Stimulated activated memory B cell treated with anti-CD40 and anti-IgM and Interleukin-4, amounts not matched to agents 10 μg/mL and 1 μg/mL and 100 μg/mL, for 72 hours (primary cell): ENCODE results near the gene RBM47.
"Not testable (repeated sequence)": the region's sequence is repeated elsewhere in the genome, so short reads cannot be mapped to it uniquely, and the experiment has no call there.

Experiments used
- ATAC-seq: fragments of 150-1000 bp; cut with Tn5 transposase; 2 replicates; pipeline ENCODE4 v1.10.0; 2021
- H3K27ac Mint-ChIP-seq: one replicate; pipeline ENCODE4 v1.8.0; 2022; ENCODE audit warnings: mild to moderate bottlenecking, mixed read lengths
- H3K27me3 Mint-ChIP-seq: one replicate; pipeline ENCODE4 v1.8.0; 2022; ENCODE audit warnings: mixed read lengths
- H3K36me3 Mint-ChIP-seq: one replicate; pipeline ENCODE4 v1.8.0; 2022; ENCODE audit warnings: mixed read lengths
- H3K4me1 Mint-ChIP-seq: one replicate; pipeline ENCODE4 v1.8.0; 2022; ENCODE audit warnings: mixed read lengths
- H3K4me3 Mint-ChIP-seq: one replicate; pipeline ENCODE4 v1.8.0; 2022; ENCODE audit warnings: mild to moderate bottlenecking, moderate library complexity, mixed read lengths
- H3K9me3 Mint-ChIP-seq: one replicate; pipeline ENCODE4 v1.8.0; 2022; ENCODE audit warnings: mixed read lengths

The RBM47 gene

GRCh38 chr4:40550196-40550595, 79.5 kb downstream of the RBM47 start:
- no peak for ATAC-seq
- Mint-ChIP-seq H3K9me3 (no peaks in the 10 kb centered on the region), H3K36me3 (peaks cover 13% of the 10 kb centered on the region), H3K27me3 (no peaks in the 10 kb centered on the region), H3K4me1 (peaks cover 42% of the 10 kb centered on the region), H3K27ac (peak overlapping the region; percentile 97), H3K4me3 (no peak overlapping the region)

- Mint-ChIP-seq H3K27ac (peak overlapping the region; percentile 5), H3K4me3 (no peak overlapping the region), H3K9me3 (no peaks in the 10 kb centered on the region), H3K36me3 (peaks cover 13% of the 10 kb centered on the region), H3K27me3 (no peaks in the 10 kb centered on the region), H3K4me1 (peaks cover 27% of the 10 kb centered on the region)
- no peak for ATAC-seq
Observed at GRCh38 chr4:40548256-40548655, 81.4 kb downstream of the RBM47 start.

- peaks cover 13% of the 10 kb centered on the region for H3K36me3 Mint-ChIP-seq
- peak overlapping the region; percentile 5 for H3K27ac Mint-ChIP-seq
- no peaks in the 10 kb centered on the region for H3K27me3 Mint-ChIP-seq
- no peak for ATAC-seq
- H3K9me3 Mint-ChIP-seq: no peaks in the 10 kb centered on the region
- peaks cover 25% of the 10 kb centered on the region for H3K4me1 Mint-ChIP-seq
- H3K4me3 Mint-ChIP-seq: no peak overlapping the region
Observed at GRCh38 chr4:40547789-40548132, 81.9 kb downstream of the RBM47 start.

- Mint-ChIP-seq H3K4me3 (no peak overlapping the region), H3K4me1 (peaks cover 20% of the 10 kb centered on the region), H3K9me3 (no peaks in the 10 kb centered on the region), H3K27ac (peak overlapping the region; percentile 5), H3K36me3 (peaks cover 13% of the 10 kb centered on the region), H3K27me3 (no peaks in the 10 kb centered on the region)
- no peak for ATAC-seq
Observed at GRCh38 chr4:40546969-40547788, 82.5 kb downstream of the RBM47 start.

- Mint-ChIP-seq H3K27ac (no peak overlapping the region), H3K4me1 (peaks cover 18% of the 10 kb centered on the region), H3K9me3 (no peaks in the 10 kb centered on the region), H3K36me3 (peaks cover 13% of the 10 kb centered on the region), H3K4me3 (no peak overlapping the region), H3K27me3 (no peaks in the 10 kb centered on the region)
- ATAC-seq: no peak
Observed at GRCh38 chr4:40546506-40546905, 83.2 kb downstream of the RBM47 start.

GRCh38 chr4:40545487-40545886, 84.2 kb downstream of the RBM47 start:
- not testable (repeated sequence) for H3K9me3 Mint-ChIP-seq, H3K4me1 Mint-ChIP-seq, H3K27me3 Mint-ChIP-seq, H3K27ac Mint-ChIP-seq, H3K4me3 Mint-ChIP-seq, ATAC-seq
- peaks cover 13% of the 10 kb centered on the region for H3K36me3 Mint-ChIP-seq

GRCh38 chr4:40544221-40544620, 85.4 kb downstream of the RBM47 start:
- Mint-ChIP-seq H3K36me3 (peaks cover 13% of the 10 kb centered on the region), H3K9me3 (no peaks in the 10 kb centered on the region), H3K27me3 (no peaks in the 10 kb centered on the region), H3K4me1 (no peaks in the 10 kb centered on the region), H3K27ac (no peak overlapping the region), H3K4me3 (no peak overlapping the region)
- no peak for ATAC-seq

GRCh38 chr4:40540800-40541199, 88.9 kb downstream of the RBM47 start:
- Mint-ChIP-seq H3K9me3 (no peaks in the 10 kb centered on the region), H3K27me3 (no peaks in the 10 kb centered on the region), H3K27ac (no peak overlapping the region), H3K36me3 (peaks cover 9% of the 10 kb centered on the region), H3K4me3 (no peak overlapping the region), H3K4me1 (peaks cover 22% of the 10 kb centered on the region)
- ATAC-seq: no peak

GRCh38 chr4:40536032-40536431, 93.6 kb downstream of the RBM47 start:
- peak; percentile 96 for ATAC-seq
- Mint-ChIP-seq H3K9me3 (no peaks in the 10 kb centered on the region), H3K4me3 (peak overlapping the region; percentile 61), H3K27ac (peak overlapping the region; percentile 97), H3K36me3 (peaks cover 9% of the 10 kb centered on the region), H3K4me1 (peaks cover 42% of the 10 kb centered on the region), H3K27me3 (no peaks in the 10 kb centered on the region)

GRCh38 chr4:40531636-40532023, 98.0 kb downstream of the RBM47 start:
- Mint-ChIP-seq H3K36me3 (no peaks in the 10 kb centered on the region), H3K27ac (peak overlapping the region; percentile 1), H3K9me3 (no peaks in the 10 kb centered on the region), H3K4me1 (peaks cover 31% of the 10 kb centered on the region), H3K4me3 (no peak overlapping the region), H3K27me3 (no peaks in the 10 kb centered on the region)
- no peak for ATAC-seq

GRCh38 chr4:40530961-40531635, 98.6 kb downstream of the RBM47 start:
- H3K9me3 Mint-ChIP-seq: no peaks in the 10 kb centered on the region
- H3K27me3 Mint-ChIP-seq: no peaks in the 10 kb centered on the region
- no peak overlapping the region for H3K4me3 Mint-ChIP-seq
- peaks cover 26% of the 10 kb centered on the region for H3K4me1 Mint-ChIP-seq
- H3K27ac Mint-ChIP-seq: peak overlapping the region; percentile 1
- ATAC-seq: no peak
- H3K36me3 Mint-ChIP-seq: no peaks in the 10 kb centered on the region

- H3K27me3 Mint-ChIP-seq: no peaks in the 10 kb centered on the region
- no peak for ATAC-seq
- H3K36me3 Mint-ChIP-seq: no peaks in the 10 kb centered on the region
- H3K4me3 Mint-ChIP-seq: no peak overlapping the region
- no peaks in the 10 kb centered on the region for H3K9me3 Mint-ChIP-seq
- H3K27ac Mint-ChIP-seq: peak overlapping the region; percentile 70
- peaks cover 38% of the 10 kb centered on the region for H3K4me1 Mint-ChIP-seq
Observed at GRCh38 chr4:40526741-40527140, 102.9 kb downstream of the RBM47 start.

GRCh38 chr4:40525752-40526598, 103.7 kb downstream of the RBM47 start:
- Mint-ChIP-seq H3K4me1 (peaks cover 36% of the 10 kb centered on the region), H3K27ac (peak overlapping the region; percentile 70), H3K36me3 (no peaks in the 10 kb centered on the region), H3K9me3 (no peaks in the 10 kb centered on the region), H3K4me3 (no peak overlapping the region), H3K27me3 (no peaks in the 10 kb centered on the region)
- no peak for ATAC-seq

GRCh38 chr4:40524366-40525041, 105.2 kb downstream of the RBM47 start:
- no peaks in the 10 kb centered on the region for H3K27me3 Mint-ChIP-seq
- H3K9me3 Mint-ChIP-seq: no peaks in the 10 kb centered on the region
- H3K4me3 Mint-ChIP-seq: no peak overlapping the region
- H3K4me1 Mint-ChIP-seq: peaks cover 43% of the 10 kb centered on the region
- no peaks in the 10 kb centered on the region for H3K36me3 Mint-ChIP-seq
- no peak for ATAC-seq
- peak overlapping the region; percentile 46 for H3K27ac Mint-ChIP-seq

GRCh38 chr4:40523581-40523980, 106.1 kb downstream of the RBM47 start:
- no peak overlapping the region for H3K4me3 Mint-ChIP-seq
- no peaks in the 10 kb centered on the region for H3K36me3 Mint-ChIP-seq
- H3K9me3 Mint-ChIP-seq: no peaks in the 10 kb centered on the region
- H3K27ac Mint-ChIP-seq: peak overlapping the region; percentile 46
- ATAC-seq: no peak
- H3K4me1 Mint-ChIP-seq: peaks cover 44% of the 10 kb centered on the region
- H3K27me3 Mint-ChIP-seq: no peaks in the 10 kb centered on the region
